Vagina (tissue), 2 donors: ENCODE data around the gene SFMBT2. TPM values are rescaled to one million over a fixed set of nuclear protein-coding genes. Genes with fewer than 3 reads are reported as not detected.

Experiments used
- DNase-seq, 2 donors: peaks; one replicate each; pipeline ENCODE4 v3.0.0-alpha.2; 2017; ENCODE audit errors: extremely low spot score in 2 of 2
- H3K27ac ChIP-seq: fragments of 200-600 bp; sonication (generic); one replicate; pipeline ENCODE4 v1.5.1; 2019
- H3K27me3 ChIP-seq: fragments of 200-600 bp; sonication (generic); one replicate; pipeline ENCODE4 v1.5.1; 2019
- H3K36me3 ChIP-seq, 2 donors: fragments of 200-600 bp; sonication (generic); one replicate each; pipeline ENCODE4 v1.5.1; 2017 to 2019
- H3K4me1 ChIP-seq: fragments of 200-600 bp; sonication (generic); one replicate; pipeline ENCODE4 v1.5.1; 2019
- H3K4me3 ChIP-seq, 2 donors: fragments of 200-600 bp; sonication (generic); 1 replicate in 1 of 2; 2 replicates in 1 of 2; pipeline ENCODE4 v1.5.1; 2016 to 2019
- H3K9me3 ChIP-seq: fragments of 200-600 bp; sonication (generic); one replicate; pipeline ENCODE4 v1.5.1; 2019
- POLR2A ChIP-seq, 2 donors: fragments of 450-650 bp; IDR thresholded peaks; one replicate each; pipeline ENCODE4 v1.6.1; 2017; ENCODE audit warnings: antibody characterized with exemption in 2 of 2, mild to moderate bottlenecking in 2 of 2, moderate library complexity in 2 of 2
- POLR2AphosphoS5 ChIP-seq, 2 donors: sonication (generic); formaldehyde crosslinking; IDR thresholded peaks; one replicate each; pipeline ENCODE4 v1.9.0; 2017; ENCODE audit warnings: antibody characterized with exemption in 2 of 2, mild to moderate bottlenecking in 2 of 2, low read depth in 1 of 2; ENCODE audit not compliant: insufficient read depth in 1 of 2
- intact Hi-C: fragments of 100-400 bp; cut with DNase I; formaldehyde crosslinking; loops from one replicate; pipeline ENCODE4 v1.15.1; 2023
- total RNA-seq: library from RNA; depleted of rRNA; stranded (reverse); fragments of >200 nt; gene quantifications from one replicate; pipeline ENCODE4 v1.2.3, GENCODE V29; 2016
- TF ChIP-seq, protein P1 (sequence below), 3 experiments: fragments of 450-650 bp in 2 of 3; fragments of 200-600 bp in 1 of 3; sonication (generic) in 1 of 3; IDR thresholded peaks; one replicate each; pipeline ENCODE4 v1.5.1; 2017 to 2019; ENCODE audit warnings: antibody characterized with exemption in 3 of 3, mild to moderate bottlenecking in 2 of 3, moderate library complexity in 2 of 3

SFMBT2 gene
- total RNA-seq, 1 donor from 2014 or later, result 12.5 TPM

DNA sequence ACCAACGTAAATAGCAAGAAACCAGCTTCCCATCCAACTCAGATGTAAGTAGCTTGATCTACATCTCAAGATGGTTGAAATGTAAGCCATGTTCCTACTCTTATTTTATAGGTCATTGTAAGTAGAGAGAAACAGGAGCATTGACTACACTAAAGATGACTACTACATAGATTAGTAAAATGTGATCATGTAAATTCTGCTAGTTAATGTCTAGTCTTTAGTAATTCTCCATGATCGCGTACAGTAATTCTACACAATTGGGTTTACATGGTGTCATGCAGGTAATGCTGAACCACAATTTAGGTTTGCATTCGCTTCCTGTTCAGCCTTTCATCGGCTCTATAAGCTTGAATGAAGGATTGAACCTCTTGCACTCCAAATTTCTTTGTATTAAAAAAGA lies 14.9 kb upstream of the SFMBT2 start:
- intact Hi-C loops, result no loop called here
- no peaks in the 10 kb centered on the region for H3K36me3 ChIP-seq
- H3K4me1 ChIP-seq, result no peaks in the 10 kb centered on the region
- TF ChIP-seq, protein P1, sequence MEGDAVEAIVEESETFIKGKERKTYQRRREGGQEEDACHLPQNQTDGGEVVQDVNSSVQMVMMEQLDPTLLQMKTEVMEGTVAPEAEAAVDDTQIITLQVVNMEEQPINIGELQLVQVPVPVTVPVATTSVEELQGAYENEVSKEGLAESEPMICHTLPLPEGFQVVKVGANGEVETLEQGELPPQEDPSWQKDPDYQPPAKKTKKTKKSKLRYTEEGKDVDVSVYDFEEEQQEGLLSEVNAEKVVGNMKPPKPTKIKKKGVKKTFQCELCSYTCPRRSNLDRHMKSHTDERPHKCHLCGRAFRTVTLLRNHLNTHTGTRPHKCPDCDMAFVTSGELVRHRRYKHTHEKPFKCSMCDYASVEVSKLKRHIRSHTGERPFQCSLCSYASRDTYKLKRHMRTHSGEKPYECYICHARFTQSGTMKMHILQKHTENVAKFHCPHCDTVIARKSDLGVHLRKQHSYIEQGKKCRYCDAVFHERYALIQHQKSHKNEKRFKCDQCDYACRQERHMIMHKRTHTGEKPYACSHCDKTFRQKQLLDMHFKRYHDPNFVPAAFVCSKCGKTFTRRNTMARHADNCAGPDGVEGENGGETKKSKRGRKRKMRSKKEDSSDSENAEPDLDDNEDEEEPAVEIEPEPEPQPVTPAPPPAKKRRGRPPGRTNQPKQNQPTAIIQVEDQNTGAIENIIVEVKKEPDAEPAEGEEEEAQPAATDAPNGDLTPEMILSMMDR (IDR thresholded peaks at IDR 0.05), result no peak
- TF ChIP-seq POLR2A (IDR thresholded peaks at IDR 0.05) (no peak), POLR2AphosphoS5 (IDR thresholded peaks at IDR 0.05; ENCODE audit: insufficient read depth in 1 of 2, low read depth in 1 of 2) (no peak)
- no peak for DNase-seq
- H3K27me3 ChIP-seq, result no peaks in the 10 kb centered on the region
- no peak overlapping the region for H3K4me3 ChIP-seq
- no peaks in the 10 kb centered on the region for H3K9me3 ChIP-seq
- no peak overlapping the region for H3K27ac ChIP-seq

DNA sequence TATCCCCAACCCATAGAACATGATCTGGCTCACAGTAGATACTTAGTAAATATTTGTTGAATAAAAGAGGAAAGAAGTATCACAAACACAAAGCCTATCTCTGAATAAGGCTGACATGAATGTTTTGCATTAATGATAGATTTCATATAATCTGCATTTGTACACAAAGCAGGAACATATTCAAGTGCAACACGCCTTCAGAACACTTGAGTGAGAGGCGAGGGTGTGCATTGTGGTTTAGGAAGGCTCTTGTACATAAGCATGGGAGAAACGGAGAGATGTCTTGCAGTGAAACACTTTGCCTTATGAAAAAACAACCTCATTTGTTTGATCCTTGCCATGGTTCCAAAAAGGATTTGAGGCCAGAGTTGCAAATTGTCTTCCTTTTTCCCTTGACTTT lies 14.1 kb upstream of the SFMBT2 start:
- no peaks in the 10 kb centered on the region for H3K27me3 ChIP-seq
- no peaks in the 10 kb centered on the region for H3K9me3 ChIP-seq
- no peak for TF ChIP-seq POLR2AphosphoS5 (IDR thresholded peaks at IDR 0.05; ENCODE audit: insufficient read depth in 1 of 2, low read depth in 1 of 2)
- intact Hi-C loops, result no loop called here
- H3K4me1 ChIP-seq, result no peaks in the 10 kb centered on the region
- peak; percentile 20 to 25 for DNase-seq
- no peaks in the 10 kb centered on the region for H3K36me3 ChIP-seq
- no peak overlapping the region for H3K4me3 ChIP-seq
- H3K27ac ChIP-seq, result no peak overlapping the region

DNA sequence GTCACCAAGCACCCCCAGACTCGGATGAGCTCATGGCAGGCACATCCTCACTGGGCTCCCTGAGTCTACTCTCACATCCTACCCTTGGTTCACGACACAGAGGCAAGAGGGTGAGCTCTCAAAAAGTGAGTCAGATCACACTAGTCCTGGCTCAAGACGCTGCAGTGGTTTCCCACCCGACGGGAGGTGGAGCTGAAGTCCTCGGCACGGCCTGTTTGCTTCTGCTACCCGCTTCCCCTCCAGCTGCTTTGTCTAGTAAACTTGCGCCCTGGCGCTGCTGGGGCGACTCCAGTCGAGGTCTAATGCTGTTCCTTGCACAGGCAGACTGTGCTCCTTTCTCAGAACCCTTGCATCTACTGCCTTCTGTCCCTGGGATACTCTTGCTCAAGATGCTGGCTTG lies 13.5 kb upstream of the SFMBT2 start:
- DNase-seq, result peak; percentile 46 to 76
- Histone ChIP-seq H3K27ac (no peak overlapping the region), H3K36me3 (no peaks in the 10 kb centered on the region), H3K4me3 (no peak overlapping the region), H3K4me1 (no peaks in the 10 kb centered on the region), H3K27me3 (no peaks in the 10 kb centered on the region), H3K9me3 (no peaks in the 10 kb centered on the region)
- intact Hi-C loops, result no loop called here
- TF ChIP-seq, protein P1 (IDR thresholded peaks at IDR 0.05), result no peak
- TF ChIP-seq POLR2A (IDR thresholded peaks at IDR 0.05) (no peak), POLR2AphosphoS5 (IDR thresholded peaks at IDR 0.05; ENCODE audit: insufficient read depth in 1 of 2, low read depth in 1 of 2) (no peak)

DNA sequence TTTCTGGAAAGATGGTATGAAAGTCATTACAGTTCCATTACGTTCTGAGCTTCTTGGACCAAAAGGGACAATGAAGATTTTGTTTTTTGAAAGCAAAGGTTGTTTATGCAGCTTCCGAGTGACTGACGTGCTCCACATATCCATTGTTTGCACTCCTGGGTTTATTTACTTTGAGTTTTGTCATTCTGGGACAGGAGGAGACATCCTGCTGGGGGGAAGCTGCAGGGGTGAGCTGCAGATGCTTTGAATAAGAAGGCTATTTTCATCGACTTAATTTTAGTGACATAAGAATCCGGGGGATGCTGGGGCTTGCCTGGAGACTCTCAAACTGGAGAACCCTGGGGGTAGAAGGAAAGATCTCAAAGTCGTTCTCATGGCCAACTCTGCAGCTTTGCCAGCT lies 12.7 kb upstream of the SFMBT2 start:
- TF ChIP-seq, protein P1 (IDR thresholded peaks at IDR 0.05), result no peak
- TF ChIP-seq POLR2AphosphoS5 (IDR thresholded peaks at IDR 0.05; ENCODE audit: insufficient read depth in 1 of 2, low read depth in 1 of 2) (no peak), POLR2A (IDR thresholded peaks at IDR 0.05) (no peak)
- H3K27ac ChIP-seq, result no peak overlapping the region
- intact Hi-C loops, result no loop called here

DNA sequence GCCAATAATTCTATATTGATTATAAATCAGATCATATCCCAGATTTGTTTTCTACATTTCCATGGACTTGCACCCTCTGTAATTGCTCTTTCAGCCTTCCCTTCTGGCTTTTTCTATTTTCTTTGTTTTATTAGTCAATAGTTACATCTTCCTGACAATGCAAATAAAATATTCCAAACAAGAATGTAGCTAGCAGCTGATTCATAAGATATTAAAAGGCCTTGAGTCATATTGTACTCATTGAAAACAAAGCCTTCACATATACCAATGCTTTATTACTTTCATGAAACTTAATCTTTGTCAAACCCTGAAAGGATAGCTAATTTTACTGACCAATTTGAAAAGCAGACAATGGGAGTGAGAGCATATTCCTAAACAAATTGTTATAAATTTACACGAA lies 10.7 kb upstream of the SFMBT2 start:
- Histone ChIP-seq H3K4me1 (no peaks in the 10 kb centered on the region), H3K27ac (no peak overlapping the region), H3K27me3 (no peaks in the 10 kb centered on the region), H3K9me3 (no peaks in the 10 kb centered on the region), H3K36me3 (no peaks in the 10 kb centered on the region), H3K4me3 (no peak overlapping the region)
- intact Hi-C loops, result no loop called here
- no peak for TF ChIP-seq POLR2AphosphoS5 (IDR thresholded peaks at IDR 0.05; ENCODE audit: insufficient read depth in 1 of 2, low read depth in 1 of 2)
- TF ChIP-seq, protein P1 (IDR thresholded peaks at IDR 0.05), result no peak
- TF ChIP-seq POLR2A (IDR thresholded peaks at IDR 0.05), result no peak
- no peak for DNase-seq

More for the DNA sequence above, 12.7 kb upstream of the SFMBT2 start:
- Histone ChIP-seq H3K4me3 (no peak overlapping the region), H3K4me1 (no peaks in the 10 kb centered on the region), H3K27me3 (no peaks in the 10 kb centered on the region), H3K36me3 (no peaks in the 10 kb centered on the region), H3K9me3 (no peaks in the 10 kb centered on the region)
- peak in 1 of 2 donors; percentile 12 for DNase-seq
